ENCODE results near the gene ANKRD13A. TPM values are rescaled to one million over a fixed set of nuclear protein-coding genes. Genes with fewer than 3 reads are reported as not detected.
A peak's percentile ranks its signal among the peaks of the same experiment; 100 is the strongest.

The ANKRD13A gene
- total and polyA plus RNA-seq, 2 of the 13 experiments (the other 11 are each of a cell fraction or from before 2014, with no cell fraction given) = 34.1 to 41.6 TPM

DNA sequence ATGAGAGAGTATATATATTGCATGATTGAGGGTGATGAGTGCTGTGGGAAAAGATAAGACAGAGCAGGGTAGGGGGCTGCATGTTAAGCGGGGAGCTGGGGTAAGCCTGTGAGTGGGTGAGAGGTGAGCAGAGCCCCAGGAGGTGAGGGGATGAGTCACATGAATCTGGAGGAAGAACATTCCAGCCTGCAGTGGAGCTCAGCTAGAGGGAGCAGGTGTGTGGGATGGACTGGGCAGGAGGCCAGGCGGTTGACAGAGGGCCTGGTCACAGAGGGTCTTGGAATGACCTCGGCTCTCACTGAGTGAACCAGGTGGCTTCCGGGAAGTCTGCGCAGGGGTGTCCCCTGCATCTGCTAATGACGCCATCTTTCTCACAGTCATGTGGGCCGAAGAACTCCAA, 47.5 kb upstream of the ANKRD13A start:
- no peak for ATAC-seq
- Histone ChIP-seq H3K9me3 (ENCODE audit: low read length) (no peaks in the 10 kb centered on the region), H3K27ac (ENCODE audit: extremely low read length, insufficient read depth, low read length) (no peak overlapping the region), H3K36me3 (replicated peaks in 1 of 2; ENCODE audit: control insufficient read depth in 1 of 2, insufficient read depth in 2 of 2, low read length in 2 of 2) (peaks cover 12 to 41% of the 10 kb centered on the region in 2 experiments), H3K9ac (ENCODE audit: insufficient read depth, low read depth, low read length) (no peak overlapping the region), H3K4me2 (ENCODE audit: low read depth, low read length) (no peak overlapping the region), H4K20me1 (ENCODE audit: insufficient read depth, low read length) (no peaks in the 10 kb centered on the region), H3K79me2 (ENCODE audit: insufficient read depth, low read length) (no peaks in the 10 kb centered on the region), H3K4me1 (ENCODE audit: insufficient read depth, low read length) (peaks cover 49% of the 10 kb centered on the region), H3K4me3 (replicated peaks in 1 of 3; ENCODE audit: insufficient read depth in 1 of 3, low read depth in 2 of 3, low read length in 3 of 3) (no peak overlapping the region), H3K27me3 (ENCODE audit: control insufficient read depth in 1 of 2, insufficient read depth in 2 of 2, low read length in 2 of 2) (no peaks in the 10 kb centered on the region), H2AFZ (ENCODE audit: low read length) (no peak overlapping the region)
- 95% methylated on average over 7 of the region's 7 CpGs for WGBS (ENCODE audit: low lambda C conversion rate)
- TF ChIP-seq TEAD3 (CRISPR knock-in tag; optimal IDR thresholded peaks at IDR 0.05; ENCODE audit: borderline replicate concordance) = peak; percentile 58
- no peak for TF ChIP-seq ZFP37 (CRISPR knock-in tag; IDR thresholded peaks at IDR 0.05; ENCODE audit: borderline replicate concordance)
- TF ChIP-seq, protein P1, sequence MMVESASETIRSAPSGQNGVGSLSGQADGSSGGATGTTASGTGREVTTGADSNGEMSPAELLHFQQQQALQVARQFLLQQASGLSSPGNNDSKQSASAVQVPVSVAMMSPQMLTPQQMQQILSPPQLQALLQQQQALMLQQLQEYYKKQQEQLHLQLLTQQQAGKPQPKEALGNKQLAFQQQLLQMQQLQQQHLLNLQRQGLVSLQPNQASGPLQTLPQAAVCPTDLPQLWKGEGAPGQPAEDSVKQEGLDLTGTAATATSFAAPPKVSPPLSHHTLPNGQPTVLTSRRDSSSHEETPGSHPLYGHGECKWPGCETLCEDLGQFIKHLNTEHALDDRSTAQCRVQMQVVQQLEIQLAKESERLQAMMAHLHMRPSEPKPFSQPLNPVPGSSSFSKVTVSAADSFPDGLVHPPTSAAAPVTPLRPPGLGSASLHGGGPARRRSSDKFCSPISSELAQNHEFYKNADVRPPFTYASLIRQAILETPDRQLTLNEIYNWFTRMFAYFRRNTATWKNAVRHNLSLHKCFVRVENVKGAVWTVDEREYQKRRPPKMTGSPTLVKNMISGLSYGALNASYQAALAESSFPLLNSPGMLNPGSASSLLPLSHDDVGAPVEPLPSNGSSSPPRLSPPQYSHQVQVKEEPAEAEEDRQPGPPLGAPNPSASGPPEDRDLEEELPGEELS (CRISPR knock-in tag; IDR thresholded peaks at IDR 0.05) = no peak
- TF ChIP-seq KAT8 (CRISPR knock-in tag; IDR thresholded peaks at IDR 0.05) = no peak
- TF ChIP-seq, protein P2, sequence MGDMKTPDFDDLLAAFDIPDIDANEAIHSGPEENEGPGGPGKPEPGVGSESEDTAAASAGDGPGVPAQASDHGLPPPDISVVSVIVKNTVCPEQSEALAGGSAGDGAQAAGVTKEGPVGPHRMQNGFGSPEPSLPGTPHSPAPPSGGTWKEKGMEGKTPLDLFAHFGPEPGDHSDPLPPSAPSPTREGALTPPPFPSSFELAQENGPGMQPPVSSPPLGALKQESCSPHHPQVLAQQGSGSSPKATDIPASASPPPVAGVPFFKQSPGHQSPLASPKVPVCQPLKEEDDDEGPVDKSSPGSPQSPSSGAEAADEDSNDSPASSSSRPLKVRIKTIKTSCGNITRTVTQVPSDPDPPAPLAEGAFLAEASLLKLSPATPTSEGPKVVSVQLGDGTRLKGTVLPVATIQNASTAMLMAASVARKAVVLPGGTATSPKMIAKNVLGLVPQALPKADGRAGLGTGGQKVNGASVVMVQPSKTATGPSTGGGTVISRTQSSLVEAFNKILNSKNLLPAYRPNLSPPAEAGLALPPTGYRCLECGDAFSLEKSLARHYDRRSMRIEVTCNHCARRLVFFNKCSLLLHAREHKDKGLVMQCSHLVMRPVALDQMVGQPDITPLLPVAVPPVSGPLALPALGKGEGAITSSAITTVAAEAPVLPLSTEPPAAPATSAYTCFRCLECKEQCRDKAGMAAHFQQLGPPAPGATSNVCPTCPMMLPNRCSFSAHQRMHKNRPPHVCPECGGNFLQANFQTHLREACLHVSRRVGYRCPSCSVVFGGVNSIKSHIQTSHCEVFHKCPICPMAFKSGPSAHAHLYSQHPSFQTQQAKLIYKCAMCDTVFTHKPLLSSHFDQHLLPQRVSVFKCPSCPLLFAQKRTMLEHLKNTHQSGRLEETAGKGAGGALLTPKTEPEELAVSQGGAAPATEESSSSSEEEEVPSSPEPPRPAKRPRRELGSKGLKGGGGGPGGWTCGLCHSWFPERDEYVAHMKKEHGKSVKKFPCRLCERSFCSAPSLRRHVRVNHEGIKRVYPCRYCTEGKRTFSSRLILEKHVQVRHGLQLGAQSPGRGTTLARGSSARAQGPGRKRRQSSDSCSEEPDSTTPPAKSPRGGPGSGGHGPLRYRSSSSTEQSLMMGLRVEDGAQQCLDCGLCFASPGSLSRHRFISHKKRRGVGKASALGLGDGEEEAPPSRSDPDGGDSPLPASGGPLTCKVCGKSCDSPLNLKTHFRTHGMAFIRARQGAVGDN (CRISPR knock-in tag; IDR thresholded peaks at IDR 0.05) = 0 out of 2 replicates have a peak, but pooled peaks have one; percentile 27
- 0 out of 2 replicates have a peak, but pooled peaks have one; percentile 13 for TF ChIP-seq PPARG (CRISPR knock-in tag; conservative IDR thresholded peaks at IDR 0.05)
- TF ChIP-seq KLF6 (CRISPR knock-in tag; IDR thresholded peaks at IDR 0.05) = no peak
- TF ChIP-seq CCDC6 (CRISPR knock-in tag; IDR thresholded peaks at IDR 0.05) = no peak
- no peak for TF ChIP-seq KMT2B (CRISPR knock-in tag; IDR thresholded peaks at IDR 0.05)
- TF ChIP-seq DNMT1 (CRISPR knock-in tag; IDR thresholded peaks at IDR 0.05) = no peak
- no peak for TF ChIP-seq ZNF256 (CRISPR knock-in tag; conservative IDR thresholded peaks at IDR 0.05)
- TF ChIP-seq ZNF335 (CRISPR knock-in tag; IDR thresholded peaks at IDR 0.05) = no peak
- TF ChIP-seq ARNT2 (CRISPR knock-in tag; IDR thresholded peaks at IDR 0.05; ENCODE audit: low read depth) = no peak
- no peak for TF ChIP-seq FOXP1 (IDR thresholded peaks at IDR 0.05)
- TF ChIP-seq FOXP1 (CRISPR knock-in tag; IDR thresholded peaks at IDR 0.05) = no peak
- TF ChIP-seq NR2C2 (CRISPR knock-in tag; IDR thresholded peaks at IDR 0.05; ENCODE audit: borderline replicate concordance) = no peak
- TF ChIP-seq SRY (CRISPR knock-in tag; IDR thresholded peaks at IDR 0.05) = no peak
- TF ChIP-seq NKX3-1 (CRISPR knock-in tag; IDR thresholded peaks at IDR 0.05) = no peak
- TF ChIP-seq ZFX (CRISPR knock-in tag; IDR thresholded peaks at IDR 0.05; ENCODE audit: low read depth) = no peak
- TF ChIP-seq ZNF615 (CRISPR knock-in tag; IDR thresholded peaks at IDR 0.05; ENCODE audit: borderline replicate concordance) = no peak
- no peak for TF ChIP-seq CREM (IDR thresholded peaks at IDR 0.05)
- no peak for TF ChIP-seq CREM (CRISPR knock-in tag; IDR thresholded peaks at IDR 0.05)
- no peak for FAIRE-seq
- no TSS peak for BruUV-seq (replicated peaks)
- ChIA-PET POLR2A (interaction anchor here (0.6 kb wide), 1 partner anchor 321 kb away, joined by 3 read pairs; no protein-coding TSS in a partner anchor), CTCF (ENCODE audit: low intra/inter-chr PET ratio, low total read pairs) (no interaction called here)
- no peak for DNase-seq (ENCODE audit: low spot score)
- intact Hi-C loops (cut with micrococcal nuclease; ENCODE audit: unreplicated experiment) (no loop called here), in situ Hi-C loops (cut with HindIII; ENCODE audit: extremely low pct_ligation_motif_present, low pct_unique_long_range_greater_than_20kb) (no loop called here)

All from HepG2 (cell line).